HG03378 (cell line): ENCODE measurements around the gene FTO.

ENCODE experiments used
- ATAC-seq: cut with Tn5 transposase; IDR thresholded peaks from one replicate; pipeline ENCODE4 v1.9.1; 2021; ENCODE audit warnings: mild to moderate bottlenecking, moderate library complexity; ENCODE audit not compliant: unreplicated experiment

Gene FTO

GRCh38 chr16:53780051-53780450 lies 76.1 kb downstream of the FTO start:
- no peak for ATAC-seq

DNA sequence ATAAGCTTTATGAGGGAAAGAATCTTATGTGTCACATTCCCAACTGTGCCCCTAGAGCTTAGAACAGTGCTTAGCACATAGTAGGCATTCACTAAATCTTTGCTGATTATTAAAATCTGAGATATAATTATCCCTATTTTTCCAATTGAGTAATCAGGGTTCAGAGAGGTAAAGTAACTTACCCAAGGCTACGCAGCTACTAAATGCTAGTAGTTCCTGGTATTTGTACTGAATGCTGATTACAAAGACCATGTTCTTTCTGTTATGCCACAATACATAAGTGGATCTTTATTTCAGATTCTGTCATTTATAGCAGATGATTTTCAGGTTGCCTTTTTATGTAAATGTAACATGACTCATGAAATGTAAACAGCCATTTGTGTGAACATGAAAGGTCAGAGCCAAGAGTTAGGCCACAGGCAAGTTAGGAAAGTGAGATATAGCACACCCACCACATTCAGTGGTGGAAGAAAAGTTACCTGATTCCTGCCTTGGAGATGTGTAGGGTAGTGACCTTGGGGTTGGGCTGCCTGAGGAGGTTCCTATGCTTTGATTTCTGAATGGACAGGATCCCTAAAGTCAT lies 77.2 kb downstream of the FTO start:
- no peak for ATAC-seq

DNA sequence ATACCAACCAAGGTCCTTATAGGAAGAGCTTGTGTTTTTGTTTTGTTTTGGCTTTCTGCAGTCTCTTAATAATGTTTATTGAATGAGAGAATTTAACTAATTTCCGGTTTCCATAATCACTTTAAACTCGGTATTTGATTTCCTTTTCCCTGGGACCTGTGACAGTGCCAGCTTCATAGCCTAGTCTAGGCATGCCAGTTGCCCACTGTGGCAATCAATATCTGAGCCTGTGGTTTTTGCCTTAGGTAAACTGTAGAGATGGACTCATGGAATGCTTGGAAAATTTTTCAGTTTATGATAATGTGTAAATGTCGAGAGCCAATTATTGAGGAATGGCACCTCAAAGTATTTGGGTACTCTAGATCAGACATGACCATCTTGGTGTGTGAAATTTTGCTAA lies 78.2 kb downstream of the FTO start:
- ATAC-seq, result no peak

GRCh38 chr16:53784291-53784690 lies 80.3 kb downstream of the FTO start:
- ATAC-seq, result no peak

DNA sequence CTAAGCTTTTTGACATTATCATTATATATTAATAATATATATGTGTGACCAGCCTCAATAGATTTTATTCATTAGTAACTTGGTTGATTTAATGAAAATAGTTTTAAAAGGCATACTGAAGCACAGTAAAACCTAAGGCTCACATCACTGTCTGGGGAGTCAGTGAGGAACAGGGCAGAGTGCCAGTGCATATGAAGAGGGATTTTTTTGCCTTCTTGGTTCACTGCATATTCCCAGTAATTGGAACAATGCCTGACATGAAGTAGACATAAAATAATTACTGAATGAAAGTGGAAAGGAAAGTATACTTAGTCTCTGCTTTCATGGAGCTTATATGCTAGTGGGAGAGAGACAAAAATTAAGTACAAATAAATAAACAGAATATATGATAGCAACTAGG lies 81.1 kb downstream of the FTO start:
- ATAC-seq, result no peak

GRCh38 chr16:53785916-53786315 lies 82.0 kb downstream of the FTO start:
- ATAC-seq, result no peak

DNA sequence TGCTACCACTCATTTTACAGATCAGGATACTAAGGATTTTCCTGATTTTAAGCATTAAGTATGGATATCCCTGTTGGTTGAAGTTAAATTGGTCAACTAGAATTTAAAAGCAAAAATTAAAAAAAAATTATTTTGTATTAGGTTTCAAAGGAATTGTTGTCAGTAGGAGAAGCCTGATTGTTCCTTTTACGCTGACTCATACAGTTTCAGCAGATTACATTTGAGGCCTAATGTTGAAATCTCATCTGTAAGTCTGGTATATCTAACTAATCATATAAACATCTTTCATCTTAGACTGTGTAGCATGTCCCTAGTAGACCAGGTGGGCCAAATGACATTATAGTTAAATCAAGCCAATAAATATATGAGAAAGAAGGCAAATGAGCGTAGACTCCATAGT lies 83.5 kb downstream of the FTO start:
- no peak for ATAC-seq

DNA sequence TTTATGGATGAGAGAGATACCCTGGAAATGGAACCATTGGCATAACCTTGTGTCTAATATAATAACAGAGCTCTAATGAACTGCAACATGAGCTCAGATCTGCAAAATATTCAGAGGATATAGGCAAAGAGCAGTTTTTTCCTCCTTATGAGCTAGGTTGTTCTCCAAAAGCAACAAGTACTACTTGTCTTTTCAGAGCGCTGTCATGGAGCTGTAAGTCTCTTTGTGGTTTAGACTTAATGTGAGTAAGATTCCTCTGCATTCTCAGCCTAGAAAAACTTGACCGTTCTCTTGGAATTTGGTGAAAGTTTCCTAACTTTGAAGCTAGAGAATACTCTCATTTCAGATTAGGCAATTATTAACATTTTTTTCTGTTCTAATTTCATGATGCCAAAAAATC lies 85.2 kb downstream of the FTO start:
- ATAC-seq, result no peak

- no peak for ATAC-seq
Observed at GRCh38 chr16:53792161-53792951, 88.4 kb downstream of the FTO start.

- no peak for ATAC-seq
Observed at GRCh38 chr16:53803451-53803850, 99.5 kb downstream of the FTO start.

- no peak for ATAC-seq
Observed at GRCh38 chr16:53803998-53804397, 100.0 kb downstream of the FTO start.

GRCh38 chr16:53804467-53804866 lies 100.5 kb downstream of the FTO start:
- ATAC-seq, result no peak

- no peak for ATAC-seq
Observed at GRCh38 chr16:53805113-53805512, 101.2 kb downstream of the FTO start.

DNA sequence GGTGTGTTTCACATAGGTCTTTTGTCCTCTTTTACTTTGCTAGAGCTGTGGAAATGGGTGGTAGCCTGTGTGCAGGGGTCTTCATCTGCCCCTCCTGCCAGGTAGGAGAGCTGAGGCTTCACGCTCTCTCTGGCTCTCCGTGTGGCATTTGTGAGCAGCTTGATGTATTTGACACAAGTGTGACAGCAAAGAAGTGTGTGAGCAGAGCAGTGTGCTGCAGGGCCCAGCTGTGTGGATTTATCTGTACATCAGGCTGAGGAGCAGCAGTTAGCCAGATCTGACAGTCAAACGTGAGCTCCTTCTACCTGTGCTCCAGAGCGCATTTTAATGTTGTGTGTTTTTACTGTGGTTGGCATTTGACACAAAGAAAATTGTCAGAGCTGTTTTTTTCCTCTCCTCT lies 101.8 kb downstream of the FTO start:
- ATAC-seq, result no peak

DNA sequence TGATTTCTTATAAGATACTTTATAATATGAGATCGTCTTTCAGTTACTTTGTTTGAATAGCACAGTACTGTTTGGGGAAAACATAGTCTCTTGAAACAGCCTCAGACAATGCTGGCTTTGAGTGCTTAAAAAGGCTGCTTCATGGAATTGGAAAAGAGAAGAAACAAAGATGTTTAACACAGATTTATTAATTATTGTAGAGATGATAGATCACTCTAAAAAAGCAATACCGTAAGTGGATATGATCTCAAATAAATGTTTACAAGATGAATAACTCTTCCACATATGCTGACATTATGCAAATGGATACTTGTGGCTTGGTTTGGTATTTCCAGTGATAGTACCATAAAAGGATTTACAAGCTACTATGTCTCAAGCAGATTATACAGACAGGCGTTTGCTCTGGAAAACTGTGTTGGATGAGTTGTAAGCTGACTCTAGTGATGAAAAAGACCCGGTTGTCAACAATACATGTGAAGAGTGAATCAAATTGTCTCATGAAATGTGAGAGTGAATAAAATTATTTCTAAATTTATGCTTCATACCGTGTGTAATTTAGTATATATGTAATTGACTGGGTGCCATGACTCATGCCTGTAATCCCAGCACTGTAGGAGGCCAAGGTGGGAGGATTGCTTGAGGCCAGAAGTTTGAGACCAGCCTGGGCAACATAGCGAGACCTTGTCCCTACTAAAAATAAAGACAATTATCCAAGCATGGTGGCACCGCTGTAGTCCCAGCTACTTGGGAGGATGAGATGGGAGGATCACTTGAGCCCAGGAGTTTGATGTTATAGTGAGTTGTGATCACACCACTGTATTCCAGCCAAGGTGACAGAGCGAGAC lies 105.4 kb downstream of the FTO start:
- ATAC-seq, result no peak

DNA sequence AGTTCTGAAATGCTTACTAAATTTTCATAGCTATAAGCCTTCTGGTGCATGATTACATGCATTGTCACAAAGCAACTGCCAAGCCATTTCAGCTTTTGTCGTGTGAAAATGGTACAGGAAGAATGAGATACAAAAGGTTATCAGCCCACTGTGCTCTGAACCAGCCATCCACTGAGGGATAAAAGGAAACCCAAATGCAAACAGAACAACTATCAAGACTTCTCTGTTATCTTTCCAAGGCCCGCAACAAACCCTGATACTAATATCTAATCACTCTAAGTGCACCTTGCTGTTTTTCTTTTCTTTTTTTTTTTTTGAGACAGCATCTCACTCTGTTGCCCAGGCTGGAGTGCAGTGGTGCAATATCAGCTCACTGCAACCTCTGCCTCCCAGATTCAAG lies 109.0 kb downstream of the FTO start:
- ATAC-seq, result no peak

GRCh38 chr16:53814801-53815200 lies 110.8 kb downstream of the FTO start:
- ATAC-seq, result no peak

GRCh38 chr16:53816211-53816836 lies 112.4 kb downstream of the FTO start:
- no peak for ATAC-seq

DNA sequence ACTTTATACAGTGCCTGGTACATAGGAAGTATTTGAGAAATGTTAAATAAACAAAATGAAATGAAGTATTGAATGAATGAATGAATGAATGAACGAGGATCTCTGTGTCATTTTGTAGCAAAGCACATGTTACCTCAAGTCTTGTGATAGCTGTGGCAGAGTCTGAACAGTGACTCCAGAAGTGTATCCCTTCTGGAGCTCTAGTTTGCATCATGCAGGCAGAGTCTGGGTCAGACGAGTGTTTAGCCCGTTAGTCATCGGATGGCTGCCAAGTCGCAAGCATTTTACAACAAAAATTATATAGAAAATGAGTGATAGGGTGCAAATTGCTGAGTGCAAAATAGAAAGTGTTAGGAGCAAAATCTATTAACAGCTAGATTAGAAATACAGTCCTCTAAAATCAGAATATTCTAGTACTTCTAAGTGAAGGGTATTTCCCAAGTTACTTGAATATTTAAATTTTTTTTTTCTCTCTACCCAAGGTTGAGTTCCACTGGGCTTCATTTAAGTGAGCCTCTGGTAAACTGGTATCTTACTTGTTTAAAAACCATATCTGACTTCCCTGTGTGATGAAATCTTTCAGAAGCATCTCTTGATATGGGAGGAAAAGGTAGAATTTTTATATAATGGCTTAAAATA lies 113.3 kb downstream of the FTO start:
- ATAC-seq, result no peak

- ATAC-seq, result no peak
Observed at GRCh38 chr16:53817812-53818550, 114.0 kb downstream of the FTO start.
